Duodenal mucosa (tissue), 2 donors: Measurements from ENCODE around the gene KIAA0040.

Experiments
- H3K27ac ChIP-seq: one replicate; pipeline ENCODE4 v1.7.0; 2013; ENCODE audit warnings: low read depth, low read length
- H3K27me3 ChIP-seq, 2 donors: one replicate each; pipeline ENCODE4 v1.7.0; 2013; ENCODE audit warnings: low read length in 2 of 2, control low read depth in 1 of 2; ENCODE audit not compliant: insufficient read depth in 2 of 2, control insufficient read depth in 1 of 2
- H3K36me3 ChIP-seq, 2 donors: one replicate each; pipeline ENCODE4 v1.7.0; 2013; ENCODE audit warnings: low read length in 2 of 2, control low read depth in 1 of 2; ENCODE audit not compliant: insufficient read depth in 2 of 2, control insufficient read depth in 1 of 2
- H3K4me1 ChIP-seq, 2 donors: one replicate each; pipeline ENCODE4 v1.7.0; 2013; ENCODE audit warnings: low read length in 2 of 2, control low read depth in 1 of 2; ENCODE audit not compliant: insufficient read depth in 2 of 2, control insufficient read depth in 1 of 2
- H3K4me3 ChIP-seq, 2 donors: one replicate each; pipeline ENCODE4 v1.7.0; 2013; ENCODE audit warnings: low read length in 2 of 2, low read depth in 1 of 2
- H3K9ac ChIP-seq, 2 donors: one replicate each; pipeline ENCODE4 v1.7.0; 2013; ENCODE audit warnings: low read length in 2 of 2, low read depth in 1 of 2
- H3K9me3 ChIP-seq, 2 donors: one replicate each; pipeline ENCODE4 v1.7.0; 2013; ENCODE audit warnings: low read length in 2 of 2, control low read depth in 1 of 2; ENCODE audit not compliant: control insufficient read depth in 1 of 2

The KIAA0040 gene

GRCh38 chr1:175186433-175187160 is 6.0 kb downstream of the KIAA0040 start:
- peaks cover 4 to 5% of the 10 kb centered on the region in 2 donors for H3K36me3 ChIP-seq
- H3K9ac ChIP-seq: no peak overlapping the region
- H3K4me1 ChIP-seq: peaks cover 35 to 37% of the 10 kb centered on the region in 2 donors
- no peak overlapping the region for H3K4me3 ChIP-seq
- no peak overlapping the region for H3K27ac ChIP-seq
- no peaks in the 10 kb centered on the region for H3K9me3 ChIP-seq
- no peaks in the 10 kb centered on the region for H3K27me3 ChIP-seq

GRCh38 chr1:175185903-175186302 is 6.7 kb downstream of the KIAA0040 start:
- no peaks in the 10 kb centered on the region for H3K27me3 ChIP-seq
- no peak overlapping the region for H3K4me3 ChIP-seq
- H3K36me3 ChIP-seq: peaks cover 4 to 5% of the 10 kb centered on the region in 2 donors
- peaks cover 28 to 30% of the 10 kb centered on the region in 2 donors for H3K4me1 ChIP-seq
- no peaks in the 10 kb centered on the region for H3K9me3 ChIP-seq
- H3K27ac ChIP-seq: no peak overlapping the region
- no peak overlapping the region for H3K9ac ChIP-seq

GRCh38 chr1:175183586-175183985 is 9.0 kb downstream of the KIAA0040 start:
- H3K27ac ChIP-seq: no peak overlapping the region
- H3K36me3 ChIP-seq: peaks cover 4 to 5% of the 10 kb centered on the region in 2 donors
- no peaks in the 10 kb centered on the region for H3K27me3 ChIP-seq
- peaks cover 5 to 7% of the 10 kb centered on the region in 2 donors for H3K4me1 ChIP-seq
- no peak overlapping the region for H3K4me3 ChIP-seq
- no peaks in the 10 kb centered on the region for H3K9me3 ChIP-seq
- no peak overlapping the region for H3K9ac ChIP-seq

- no peaks in the 10 kb centered on the region for H3K27me3 ChIP-seq
- H3K4me3 ChIP-seq: no peak overlapping the region
- no peak overlapping the region for H3K27ac ChIP-seq
- H3K36me3 ChIP-seq: peaks cover 5 to 9% of the 10 kb centered on the region in 2 donors
- H3K4me1 ChIP-seq: peaks cover 4 to 6% of the 10 kb centered on the region in 2 donors
- no peak overlapping the region for H3K9ac ChIP-seq
- no peaks in the 10 kb centered on the region for H3K9me3 ChIP-seq
These were observed 10.3 kb downstream of the KIAA0040 start for GRCh38 chr1:175182201-175182746.

- Histone ChIP-seq H3K9ac (no peak overlapping the region), H3K36me3 (peaks cover 14 to 17% of the 10 kb centered on the region in 2 donors), H3K4me3 (no peak overlapping the region), H3K27me3 (no peaks in the 10 kb centered on the region), H3K4me1 (peaks cover 0 to 4% of the 10 kb centered on the region in 2 donors), H3K27ac (no peak overlapping the region), H3K9me3 (no peaks in the 10 kb centered on the region)
These were observed 12.6 kb downstream of the KIAA0040 start for GRCh38 chr1:175179837-175180590.

- H3K36me3 ChIP-seq: peaks cover 14 to 22% of the 10 kb centered on the region in 2 donors
- peaks cover 0 to 4% of the 10 kb centered on the region in 2 donors for H3K4me1 ChIP-seq
- H3K9ac ChIP-seq: no peak overlapping the region
These were observed 14.1 kb downstream of the KIAA0040 start for GRCh38 chr1:175178456-175178855.

GRCh38 chr1:175178056-175178455 is 14.5 kb downstream of the KIAA0040 start:
- peaks cover 0 to 4% of the 10 kb centered on the region in 2 donors for H3K4me1 ChIP-seq
- no peak overlapping the region for H3K4me3 ChIP-seq
- no peak overlapping the region for H3K9ac ChIP-seq
- H3K9me3 ChIP-seq: no peaks in the 10 kb centered on the region
- H3K27me3 ChIP-seq: no peaks in the 10 kb centered on the region
- H3K36me3 ChIP-seq: peaks cover 14 to 23% of the 10 kb centered on the region in 2 donors
- H3K27ac ChIP-seq: no peak overlapping the region

More at GRCh38 chr1:175178456-175178855, 14.1 kb downstream of the KIAA0040 start:
- Histone ChIP-seq H3K27me3 (no peaks in the 10 kb centered on the region), H3K27ac (no peak overlapping the region), H3K9me3 (no peaks in the 10 kb centered on the region), H3K4me3 (no peak overlapping the region)

GRCh38 chr1:175176246-175176645 is 16.3 kb downstream of the KIAA0040 start:
- H3K27ac ChIP-seq: no peak overlapping the region
- H3K9ac ChIP-seq: no peak overlapping the region
- no peak overlapping the region for H3K4me3 ChIP-seq
- H3K36me3 ChIP-seq: peaks cover 9 to 19% of the 10 kb centered on the region in 2 donors
- H3K27me3 ChIP-seq: no peaks in the 10 kb centered on the region
- no peaks in the 10 kb centered on the region for H3K9me3 ChIP-seq
- peaks cover 3 to 5% of the 10 kb centered on the region in 2 donors for H3K4me1 ChIP-seq

- Histone ChIP-seq H3K27ac (no peak overlapping the region), H3K4me1 (peaks cover 18 to 20% of the 10 kb centered on the region in 2 donors), H3K9ac (no peak overlapping the region), H3K9me3 (no peaks in the 10 kb centered on the region), H3K27me3 (no peaks in the 10 kb centered on the region), H3K4me3 (no peak overlapping the region), H3K36me3 (peaks cover 9 to 20% of the 10 kb centered on the region in 2 donors)
These were observed 18.1 kb downstream of the KIAA0040 start for GRCh38 chr1:175174309-175175102.
